RKO (cell line): ENCODE results near the gene PTH1R.
"Not testable (repeated sequence)": the region's sequence is repeated elsewhere in the genome, so short reads cannot be mapped to it uniquely, and the experiment has no call there.

ENCODE experiments used
- DNase-seq: peaks from one replicate; pipeline ENCODE4 v3.0.0-alpha.2; 2016; ENCODE audit warnings: low spot score

Gene PTH1R

DNA sequence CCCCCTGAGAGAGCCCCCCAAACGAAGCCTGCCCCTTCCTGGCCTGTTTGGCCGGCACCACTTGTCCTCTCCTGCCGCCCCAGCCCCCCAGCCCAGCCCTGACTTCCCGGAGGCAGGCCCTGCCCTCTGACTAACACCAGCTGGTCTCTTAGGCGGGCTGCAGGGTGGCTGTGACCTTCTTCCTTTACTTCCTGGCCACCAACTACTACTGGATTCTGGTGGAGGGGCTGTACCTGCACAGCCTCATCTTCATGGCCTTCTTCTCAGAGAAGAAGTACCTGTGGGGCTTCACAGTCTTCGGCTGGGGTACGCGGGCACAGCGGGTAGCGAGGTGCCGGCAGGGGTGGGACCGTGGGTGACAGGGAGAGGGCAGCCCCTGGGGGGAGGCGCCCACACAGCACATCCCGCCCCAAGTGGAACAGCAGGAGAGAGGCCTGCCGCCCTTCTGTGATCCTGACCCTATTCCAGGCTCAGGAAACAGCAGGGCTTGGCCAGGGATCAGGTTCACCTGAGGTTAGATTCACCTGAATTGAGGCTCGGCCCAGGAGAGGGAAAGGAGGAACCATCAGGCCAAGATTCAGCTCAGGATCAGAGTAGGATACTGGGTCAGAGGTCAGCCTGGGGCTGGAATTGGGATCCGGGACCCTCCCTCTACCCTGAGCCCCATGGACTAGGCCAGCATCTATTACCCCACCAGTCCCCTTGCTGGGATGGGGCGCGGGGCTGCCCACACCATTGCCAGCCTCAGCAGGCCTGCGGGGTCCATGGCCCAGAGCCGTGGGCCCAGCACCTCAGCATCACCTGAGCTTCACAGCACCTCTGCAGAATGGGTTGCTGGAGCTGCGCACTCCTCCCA lies 21.9 kb downstream of the PTH1R start:
- DNase-seq, result no peak

DNA sequence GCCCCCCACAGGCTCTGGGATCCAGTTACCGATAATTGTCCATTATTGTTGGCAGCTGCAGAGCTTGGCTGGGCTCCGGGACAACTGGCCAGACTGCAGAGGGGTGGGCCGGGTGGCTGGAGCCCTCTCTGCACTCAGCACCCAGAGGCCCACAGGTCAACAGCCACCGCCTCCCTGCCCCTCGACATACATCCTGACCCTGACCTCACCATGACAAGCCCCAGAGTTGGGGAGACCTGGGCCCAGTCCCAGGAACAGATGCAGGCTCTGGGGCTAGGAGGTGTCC lies 22.4 kb downstream of the PTH1R start:
- DNase-seq, result no peak

DNA sequence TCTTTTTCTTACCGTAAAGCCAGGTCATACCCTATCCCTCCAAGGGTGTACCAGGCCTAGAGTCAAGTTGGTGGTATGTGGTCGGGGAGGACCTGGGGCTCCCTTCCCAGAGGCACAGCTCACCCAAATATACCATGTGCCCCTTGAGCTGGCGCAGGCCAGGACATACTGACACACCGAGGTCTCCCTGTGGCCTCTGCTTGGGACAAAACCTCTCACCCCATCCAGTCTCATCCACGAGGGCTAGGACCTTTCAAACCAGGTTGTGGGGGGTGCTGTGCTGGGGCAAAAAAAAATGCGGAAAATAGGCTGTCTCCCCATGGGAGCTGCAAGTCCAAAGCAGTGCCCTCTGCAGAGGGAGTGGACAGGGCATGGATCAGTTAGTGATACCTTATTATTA lies 22.8 kb downstream of the PTH1R start:
- DNase-seq, result no peak

DNA sequence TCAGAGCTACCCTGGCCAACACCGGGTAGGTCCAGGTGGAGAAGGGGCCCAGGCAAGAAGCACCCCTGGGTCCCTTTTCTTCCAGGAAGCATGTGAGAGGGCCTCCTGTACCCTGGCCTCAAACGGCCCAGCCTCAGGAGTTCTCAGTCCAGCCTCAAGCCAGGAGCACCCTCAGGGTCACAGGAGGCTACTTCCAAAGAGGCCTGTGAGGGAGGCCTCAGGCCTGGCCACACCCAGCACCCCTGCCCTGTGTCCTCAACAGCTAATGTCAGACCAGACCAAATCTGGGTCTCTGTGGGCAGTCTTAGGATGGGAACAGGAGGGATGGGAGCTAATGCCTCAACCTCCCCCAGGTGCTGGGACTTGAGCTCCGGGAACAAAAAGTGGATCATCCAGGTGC lies 23.5 kb downstream of the PTH1R start:
- DNase-seq, result no peak

DNA sequence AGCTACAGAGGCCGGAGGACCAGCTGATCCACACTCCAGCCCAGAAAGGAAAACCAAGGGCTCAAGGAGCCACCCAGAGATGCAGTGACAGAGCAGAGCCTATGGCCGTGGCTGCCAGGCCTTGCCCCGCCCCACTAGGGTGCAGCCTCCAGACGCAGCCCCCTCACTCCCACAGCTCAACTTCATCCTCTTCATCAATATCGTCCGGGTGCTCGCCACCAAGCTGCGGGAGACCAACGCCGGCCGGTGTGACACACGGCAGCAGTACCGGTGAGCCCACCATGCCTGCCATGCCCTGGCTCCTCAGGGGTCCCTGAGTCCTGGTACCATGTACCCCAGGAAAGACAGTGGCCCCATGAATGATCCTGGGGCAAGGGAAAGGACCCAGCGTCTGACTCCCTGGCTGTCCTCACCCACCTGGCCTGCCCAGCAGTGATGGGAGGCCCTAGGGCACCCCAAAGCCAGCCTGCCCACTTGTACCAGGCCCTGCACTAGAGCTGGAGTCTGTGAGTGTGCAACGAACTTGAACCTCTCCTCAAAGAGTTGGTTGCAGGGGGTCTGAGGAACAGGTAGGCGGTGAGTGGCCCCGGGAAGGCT lies 24.2 kb downstream of the PTH1R start:
- DNase-seq, result no peak

DNA sequence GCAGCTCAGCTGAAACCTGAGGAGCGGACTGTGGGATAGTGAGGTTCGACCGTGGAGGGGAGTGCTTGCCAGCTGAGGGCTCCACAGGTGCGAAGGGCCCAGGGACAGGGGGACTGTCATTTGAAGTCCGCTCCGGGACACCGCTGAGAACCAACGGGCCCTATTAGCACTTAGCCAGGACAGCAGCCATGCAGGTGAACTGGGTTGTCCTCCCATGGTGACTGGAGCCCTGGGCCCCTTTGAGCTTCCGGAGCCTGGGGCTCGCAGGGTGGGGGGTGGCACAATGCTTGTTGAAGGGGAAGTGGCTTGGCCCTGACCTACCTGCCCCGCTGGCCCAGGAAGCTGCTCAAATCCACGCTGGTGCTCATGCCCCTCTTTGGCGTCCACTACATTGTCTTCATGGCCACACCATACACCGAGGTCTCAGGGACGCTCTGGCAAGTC lies 24.7 kb downstream of the PTH1R start:
- no peak for DNase-seq

DNA sequence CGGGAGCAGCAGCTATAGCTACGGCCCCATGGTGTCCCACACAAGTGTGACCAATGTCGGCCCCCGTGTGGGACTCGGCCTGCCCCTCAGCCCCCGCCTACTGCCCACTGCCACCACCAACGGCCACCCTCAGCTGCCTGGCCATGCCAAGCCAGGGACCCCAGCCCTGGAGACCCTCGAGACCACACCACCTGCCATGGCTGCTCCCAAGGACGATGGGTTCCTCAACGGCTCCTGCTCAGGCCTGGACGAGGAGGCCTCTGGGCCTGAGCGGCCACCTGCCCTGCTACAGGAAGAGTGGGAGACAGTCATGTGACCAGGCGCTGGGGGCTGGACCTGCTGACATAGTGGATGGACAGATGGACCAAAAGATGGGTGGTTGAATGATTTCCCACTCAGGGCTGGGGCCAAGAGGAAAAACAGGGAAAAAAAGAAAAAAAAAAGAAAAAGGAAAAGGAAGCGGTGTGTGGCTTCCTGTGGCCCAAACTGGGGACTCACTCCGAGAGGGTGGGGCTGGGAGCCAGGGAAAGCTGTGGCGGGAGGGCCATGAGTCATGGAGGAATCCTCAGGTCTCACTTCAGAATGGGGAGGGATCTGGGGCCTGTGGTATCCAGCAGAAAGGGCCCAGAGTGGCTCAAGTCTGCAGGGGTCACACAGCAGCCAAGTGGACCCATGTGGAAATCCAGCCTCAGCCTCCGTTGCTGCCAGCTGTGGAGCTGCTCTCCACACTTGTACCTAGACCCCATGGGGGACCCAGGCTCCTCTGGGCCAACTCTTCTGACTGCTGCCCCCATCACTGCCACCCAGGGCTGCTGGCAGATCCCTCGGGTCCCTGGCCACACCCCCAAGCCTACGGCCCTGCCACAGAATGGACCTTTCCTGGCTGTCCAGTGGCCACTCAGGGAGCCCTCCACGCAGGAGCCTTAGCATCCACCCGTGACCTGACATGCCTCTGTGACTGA lies 26.1 kb downstream of the PTH1R start:
- DNase-seq, result peak; percentile 27

DNA sequence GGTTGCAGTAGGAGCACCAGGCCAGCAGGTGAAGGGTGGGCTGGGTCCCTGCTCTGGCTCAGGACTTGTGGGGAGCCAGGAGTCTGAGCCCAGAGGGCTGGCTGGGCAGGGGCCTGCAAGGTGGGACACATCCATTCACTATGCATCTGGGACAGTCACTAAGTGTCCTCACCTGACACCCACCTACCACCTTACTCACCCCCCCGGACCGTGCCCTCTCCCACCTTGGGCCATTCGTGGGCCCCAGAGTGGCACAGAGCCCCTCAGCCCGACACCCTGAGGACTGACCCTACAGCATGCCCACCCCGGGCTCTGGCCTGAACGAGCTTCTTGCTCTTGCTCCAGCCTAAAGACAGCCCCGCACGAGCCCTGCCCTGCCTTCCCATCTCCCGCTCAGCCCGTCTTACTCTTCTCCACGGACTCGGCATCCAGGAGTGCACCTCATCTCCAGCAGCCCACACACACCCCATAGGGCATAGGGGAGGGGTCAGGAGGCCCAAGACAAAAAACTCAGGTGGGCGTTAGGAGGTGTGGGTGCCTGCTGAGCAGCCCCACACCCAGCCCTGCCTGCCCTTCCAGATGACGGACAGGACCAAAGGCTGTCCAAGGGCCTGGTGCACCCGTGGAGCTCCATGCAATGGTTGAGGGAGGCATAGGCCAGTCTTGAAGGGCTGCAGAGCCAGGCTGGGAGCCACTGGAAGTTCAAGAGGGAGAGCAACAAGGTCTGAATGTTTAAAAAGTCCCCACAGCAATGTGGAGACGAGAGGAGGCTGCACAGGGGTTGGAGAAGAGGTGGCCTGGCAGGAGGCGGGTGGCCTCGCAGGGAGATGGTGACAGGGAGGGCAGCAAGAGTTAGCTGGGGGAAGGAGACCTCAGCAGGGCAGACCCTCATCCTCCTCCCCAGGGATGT lies 27.0 kb downstream of the PTH1R start:
- DNase-seq, result no peak

DNA sequence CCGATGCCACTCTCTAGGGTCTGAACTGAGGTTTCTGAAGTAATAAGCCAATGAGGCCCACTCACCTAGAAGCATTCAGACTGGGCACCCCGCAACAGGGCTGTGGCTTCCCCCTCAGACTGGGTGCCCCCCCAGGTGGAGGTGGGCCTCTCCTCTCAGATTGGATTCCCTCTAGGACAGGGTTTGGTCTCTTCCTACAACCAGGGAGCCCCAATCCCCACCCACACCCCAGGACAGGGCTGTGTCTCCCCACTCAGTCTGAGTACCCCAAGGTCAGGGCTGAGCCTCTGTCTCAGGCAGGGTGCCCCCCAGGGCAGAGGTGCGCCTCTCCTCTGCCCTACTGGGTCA lies 27.7 kb downstream of the PTH1R start:
- DNase-seq, result no peak

DNA sequence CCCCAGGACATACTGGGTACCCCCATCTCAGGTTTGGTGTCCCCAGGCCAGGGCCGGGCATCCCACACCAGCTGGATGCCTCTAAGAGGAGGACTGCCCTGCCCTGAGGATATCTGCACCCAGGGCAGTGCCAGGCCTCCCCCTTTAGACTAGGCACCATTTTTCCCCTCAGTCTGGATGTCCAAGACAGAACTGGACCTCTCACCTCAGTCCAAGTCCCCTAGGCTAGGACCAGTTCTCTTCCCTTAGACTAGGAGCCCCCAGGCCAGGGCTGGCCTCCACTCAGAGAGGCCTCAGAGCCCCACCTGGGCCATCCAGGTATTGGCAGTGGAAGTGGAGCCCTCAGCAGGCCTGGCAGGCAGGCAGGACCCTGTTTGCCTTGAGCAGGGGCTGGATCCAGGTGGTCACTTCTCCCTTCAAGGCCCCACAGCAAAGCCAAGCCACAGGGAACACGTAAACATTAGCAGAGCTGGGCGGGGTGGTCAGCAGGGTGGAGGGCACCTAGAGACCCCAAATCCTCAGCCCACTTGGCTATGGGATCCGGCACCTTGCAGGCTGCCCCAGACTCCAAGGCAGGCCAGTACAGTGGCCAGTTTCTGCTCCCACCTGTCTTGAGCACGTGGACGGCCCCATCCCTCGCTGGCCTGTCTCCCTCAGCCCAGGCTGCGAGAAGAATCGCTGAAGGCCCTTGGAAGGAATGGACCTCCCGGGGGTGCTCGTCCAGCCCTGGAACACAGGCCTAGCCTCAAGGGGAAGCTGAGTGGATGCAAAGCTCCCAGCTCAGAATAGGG lies 28.3 kb downstream of the PTH1R start:
- DNase-seq, result no peak

DNA sequence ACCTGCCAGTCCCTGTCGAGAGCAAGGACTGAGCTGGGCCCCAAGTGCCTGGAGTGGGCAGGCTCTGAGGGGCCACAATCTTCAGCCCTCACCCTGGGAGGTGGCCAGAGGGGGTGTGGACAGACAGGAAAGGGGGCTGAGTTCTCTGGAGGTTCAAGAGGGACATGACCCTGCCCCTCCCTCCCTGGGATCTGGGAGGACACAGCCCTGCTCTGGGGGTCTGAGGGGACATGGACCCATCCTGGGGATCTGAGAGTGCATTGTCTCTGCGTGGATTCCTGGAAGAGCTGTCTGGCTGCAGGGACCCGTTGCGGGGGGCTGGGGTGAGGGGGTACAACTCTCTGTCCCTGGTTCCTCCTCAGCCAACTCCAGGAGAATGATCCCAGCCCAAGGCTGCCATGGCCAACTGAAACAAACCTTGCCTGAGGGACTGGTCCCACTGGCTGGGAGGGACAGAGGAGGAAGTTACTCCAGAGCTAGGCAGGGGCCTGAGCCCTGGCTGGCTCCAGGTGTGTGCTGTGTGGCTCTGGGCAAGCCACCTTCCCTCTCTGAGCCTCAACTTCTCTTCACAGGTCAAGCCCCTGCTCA lies 29.0 kb downstream of the PTH1R start:
- no peak for DNase-seq

DNA sequence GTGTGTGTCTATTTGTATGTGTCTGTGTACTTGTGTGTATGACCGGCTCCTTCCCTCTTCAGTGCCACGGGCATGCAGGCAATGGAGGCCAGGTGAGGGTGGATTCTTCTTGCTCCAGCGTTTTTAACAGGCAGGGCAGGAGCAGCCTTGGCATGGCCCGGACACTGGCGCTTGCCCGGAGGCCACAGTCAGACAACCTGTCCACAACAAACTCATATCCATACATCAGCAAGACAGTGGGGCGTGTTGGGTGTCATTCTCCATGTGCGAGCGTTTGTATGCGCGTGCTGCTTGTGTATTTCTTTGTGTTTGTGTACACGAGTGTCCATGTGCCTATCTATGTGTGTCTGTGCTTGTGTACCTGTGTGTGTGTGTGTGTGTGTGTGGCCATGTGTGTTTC lies 29.8 kb downstream of the PTH1R start:
- no peak for DNase-seq

DNA sequence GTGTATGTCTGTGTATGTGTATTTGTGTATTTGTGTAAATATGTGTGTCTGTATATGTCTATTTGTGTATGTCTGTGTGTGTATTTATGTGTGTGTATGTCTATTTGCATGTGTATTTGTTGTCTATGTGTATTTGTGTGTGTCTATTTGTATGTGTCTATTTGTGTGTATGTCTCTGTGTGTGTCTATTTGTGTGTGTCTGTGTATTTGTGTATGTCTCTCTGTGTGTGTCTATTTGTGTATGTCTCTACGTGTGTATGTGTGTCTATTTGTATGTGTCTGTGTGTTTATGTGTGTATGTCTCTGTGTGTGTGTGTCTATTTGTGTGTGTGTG lies 30.4 kb downstream of the PTH1R start:
- DNase-seq, result no peak

DNA sequence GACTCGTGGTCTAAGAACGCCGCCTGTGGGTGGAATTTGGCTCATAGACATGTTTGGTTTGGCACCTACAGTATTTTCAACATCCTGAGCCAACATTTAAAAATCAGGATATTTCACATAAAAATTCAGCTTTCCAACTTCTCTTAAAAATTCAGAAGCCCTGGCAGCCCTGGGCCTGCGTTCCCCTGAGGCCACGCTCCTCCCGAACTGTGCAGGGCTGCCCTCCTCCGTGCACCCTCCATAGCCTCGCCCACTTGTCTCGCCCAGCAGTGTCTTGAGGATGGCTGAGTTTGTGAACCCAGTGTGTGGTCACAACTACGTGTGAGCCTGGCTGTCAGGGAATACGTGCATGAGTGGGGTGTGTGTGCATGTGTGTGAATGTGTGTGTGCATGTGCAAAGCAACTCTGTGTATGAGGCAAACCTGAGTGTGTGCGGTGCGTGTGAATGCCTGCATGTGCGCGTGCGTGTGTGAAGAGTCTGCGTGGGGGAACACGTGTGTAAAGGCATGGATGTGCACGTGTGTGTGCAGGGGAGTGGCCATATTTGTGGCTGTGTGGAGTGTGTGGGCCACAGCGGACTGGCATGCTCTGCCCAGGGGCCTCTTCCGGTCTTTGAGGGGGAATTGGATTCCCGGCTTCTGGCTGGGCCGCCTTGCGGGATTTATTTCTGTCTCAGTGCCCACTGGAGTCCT lies 30.9 kb downstream of the PTH1R start:
- no peak for DNase-seq

DNA sequence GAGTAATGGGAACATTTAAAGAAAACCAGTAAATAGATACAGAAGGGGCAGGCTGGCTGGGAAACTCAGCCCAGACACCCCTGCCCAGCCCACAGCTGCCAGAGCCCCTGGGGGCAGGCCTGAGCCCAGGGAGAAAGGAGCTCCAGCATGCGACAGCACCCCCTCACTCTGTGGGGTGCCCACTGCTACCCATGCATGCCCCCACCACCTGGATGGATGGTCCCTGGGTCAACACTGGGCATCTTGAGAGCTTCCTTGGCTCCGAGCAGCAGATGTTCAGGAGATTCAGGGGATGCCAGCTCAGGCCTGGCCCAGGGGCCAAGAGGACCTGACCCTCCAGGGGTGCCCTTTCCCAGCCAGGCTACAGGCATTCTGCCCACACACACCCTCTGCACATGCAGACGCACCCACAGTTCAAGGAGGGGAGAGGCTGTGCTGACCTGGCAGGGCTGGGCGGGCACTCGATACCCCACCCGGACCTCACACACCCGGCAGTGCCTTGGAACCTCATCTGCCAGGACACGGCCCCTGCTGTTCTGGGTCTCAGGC lies 31.5 kb downstream of the PTH1R start:
- DNase-seq, result no peak

DNA sequence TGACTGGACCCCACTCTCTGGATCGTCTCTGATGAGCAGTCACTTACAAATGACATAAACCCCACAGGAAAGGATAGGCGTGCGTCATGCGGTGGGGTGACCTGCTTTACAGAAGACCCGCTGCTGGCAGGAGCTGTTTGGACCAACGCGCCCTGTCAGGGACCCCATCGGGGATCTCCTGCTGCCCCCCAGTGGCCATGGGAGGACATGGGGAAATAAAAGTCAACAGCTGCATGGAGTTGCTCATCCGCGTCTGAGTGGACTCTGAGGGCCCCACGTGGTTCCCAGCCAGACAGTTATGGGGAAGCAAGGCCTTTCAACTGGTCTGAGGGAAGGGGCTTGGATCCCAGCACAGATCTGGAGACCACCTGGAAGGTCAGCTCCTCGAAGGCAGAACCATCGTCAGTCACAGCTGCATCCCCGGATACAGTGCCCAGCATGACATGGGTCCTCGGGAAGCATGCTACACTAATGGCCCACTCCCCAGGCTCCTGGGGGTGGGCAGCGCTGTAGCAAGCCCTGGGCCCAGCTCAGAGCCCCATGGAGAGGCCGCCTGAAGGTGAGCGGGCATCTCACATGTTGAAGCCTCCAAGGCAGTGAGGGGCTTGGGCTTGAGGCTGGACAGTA lies 32.1 kb downstream of the PTH1R start:
- DNase-seq, result peak; percentile 88

DNA sequence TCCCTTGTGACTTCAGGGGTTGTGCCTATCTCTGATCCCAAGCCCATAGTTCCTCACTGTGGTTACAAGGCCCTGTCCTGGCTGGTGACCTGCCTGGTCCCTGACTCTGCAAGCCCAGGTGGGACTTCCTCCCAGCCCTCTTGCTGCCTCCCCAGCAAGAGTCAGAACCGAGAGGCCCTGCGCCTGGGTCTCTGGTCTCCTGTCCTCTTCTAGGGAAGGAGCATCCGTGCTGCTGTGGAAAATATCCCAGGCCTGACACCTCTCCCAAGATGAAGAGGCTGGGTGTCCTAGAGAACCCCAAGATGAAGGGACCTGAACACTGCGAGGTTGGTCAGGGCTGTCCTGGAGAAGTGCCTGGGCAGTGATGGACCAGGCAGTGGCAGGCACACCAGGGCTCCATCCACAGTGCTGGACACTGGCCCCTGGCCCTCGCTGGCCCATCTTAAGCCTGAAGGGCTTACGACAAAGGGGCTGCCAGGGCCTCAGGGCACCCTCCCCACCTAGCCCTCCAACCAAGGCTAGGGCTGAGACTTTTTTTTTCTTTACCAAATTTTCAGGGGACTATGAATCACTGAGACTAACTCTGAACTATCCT lies 32.7 kb downstream of the PTH1R start:
- no peak for DNase-seq

DNA sequence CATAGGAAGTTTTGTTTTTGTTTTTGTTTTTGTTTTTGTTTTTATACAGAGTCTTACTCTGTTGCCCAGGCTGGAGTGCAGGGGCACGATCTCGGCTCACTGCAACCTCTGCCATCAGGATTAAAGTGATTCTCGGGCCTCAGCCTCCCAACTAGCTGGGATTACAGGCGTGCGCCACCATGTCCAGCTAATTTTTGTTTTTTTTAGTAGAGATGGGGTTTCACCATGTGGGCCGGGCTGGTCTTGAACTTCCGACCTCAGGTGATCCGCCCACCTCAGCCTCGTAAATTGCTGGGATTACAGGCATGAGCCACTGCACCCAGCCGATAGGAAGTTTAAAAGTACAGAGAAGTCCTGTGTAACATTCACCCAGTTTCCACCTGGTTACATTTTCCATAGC lies 33.4 kb downstream of the PTH1R start:
- DNase-seq, result not testable (repeated sequence)

DNA sequence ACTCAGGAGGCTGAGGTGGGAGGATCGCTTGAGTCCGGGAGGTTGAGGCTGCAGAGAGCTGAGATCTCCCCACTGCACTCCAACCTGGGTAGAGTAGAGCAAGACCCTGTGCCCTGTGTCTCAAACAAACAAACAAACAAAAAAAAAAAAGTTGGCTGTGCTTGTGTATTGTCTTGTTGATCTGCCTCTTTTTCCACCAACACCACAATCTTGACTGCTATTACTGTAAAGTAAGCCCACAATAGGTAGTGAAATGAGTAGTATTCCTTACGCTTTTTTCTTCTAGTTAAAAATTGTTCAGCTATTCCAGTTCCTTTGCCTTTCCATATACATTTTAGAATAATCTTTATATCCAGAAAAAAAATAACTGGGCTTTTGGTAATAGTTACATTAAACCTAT lies 35.5 kb downstream of the PTH1R start:
- DNase-seq, result no peak
